Thyroid gland (tissue), 4 donors: ENCODE measurements around the gene ABTB2.

Experiments used
- POLR2A ChIP-seq, 2 donors: fragments of 450-650 bp; IDR thresholded peaks; one replicate each; pipeline ENCODE4 v1.6.1; 2017; ENCODE audit warnings: antibody characterized with exemption in 2 of 2, mild to moderate bottlenecking in 2 of 2, moderate library complexity in 1 of 2
- TF ChIP-seq, protein P1 (sequence below), 6 experiments: fragments of 200-600 bp in 3 of 6; fragments of 450-650 bp in 3 of 6; sonication (generic) in 3 of 6; IDR thresholded peaks; one replicate each; pipeline ENCODE4 v1.5.1; 2016 to 2019; ENCODE audit warnings: antibody characterized with exemption in 6 of 6, mild to moderate bottlenecking in 2 of 6, inconsistent platforms in 1 of 6, moderate library complexity in 1 of 6

DNA sequence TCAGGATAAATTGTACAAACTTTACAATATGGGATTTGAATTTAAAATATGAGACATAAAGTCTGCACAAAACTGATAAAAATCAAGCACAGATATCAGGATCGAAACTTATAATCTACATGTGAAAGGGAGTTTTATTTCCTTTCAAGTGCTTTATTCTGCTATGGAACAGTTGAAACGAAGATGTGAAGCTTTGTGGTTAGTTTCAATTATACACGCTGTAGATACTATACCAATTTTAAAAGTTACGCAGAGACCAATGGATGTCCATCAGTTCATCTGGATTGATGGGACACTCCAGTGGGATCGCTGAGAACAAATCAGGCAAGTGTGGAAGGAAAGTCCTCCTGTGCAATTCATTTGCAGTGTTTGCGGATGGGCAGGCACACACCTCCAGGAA lies 46.5 kb upstream of the ABTB2 start:
- TF ChIP-seq, protein P1, sequence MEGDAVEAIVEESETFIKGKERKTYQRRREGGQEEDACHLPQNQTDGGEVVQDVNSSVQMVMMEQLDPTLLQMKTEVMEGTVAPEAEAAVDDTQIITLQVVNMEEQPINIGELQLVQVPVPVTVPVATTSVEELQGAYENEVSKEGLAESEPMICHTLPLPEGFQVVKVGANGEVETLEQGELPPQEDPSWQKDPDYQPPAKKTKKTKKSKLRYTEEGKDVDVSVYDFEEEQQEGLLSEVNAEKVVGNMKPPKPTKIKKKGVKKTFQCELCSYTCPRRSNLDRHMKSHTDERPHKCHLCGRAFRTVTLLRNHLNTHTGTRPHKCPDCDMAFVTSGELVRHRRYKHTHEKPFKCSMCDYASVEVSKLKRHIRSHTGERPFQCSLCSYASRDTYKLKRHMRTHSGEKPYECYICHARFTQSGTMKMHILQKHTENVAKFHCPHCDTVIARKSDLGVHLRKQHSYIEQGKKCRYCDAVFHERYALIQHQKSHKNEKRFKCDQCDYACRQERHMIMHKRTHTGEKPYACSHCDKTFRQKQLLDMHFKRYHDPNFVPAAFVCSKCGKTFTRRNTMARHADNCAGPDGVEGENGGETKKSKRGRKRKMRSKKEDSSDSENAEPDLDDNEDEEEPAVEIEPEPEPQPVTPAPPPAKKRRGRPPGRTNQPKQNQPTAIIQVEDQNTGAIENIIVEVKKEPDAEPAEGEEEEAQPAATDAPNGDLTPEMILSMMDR (IDR thresholded peaks at IDR 0.05): no peak
- TF ChIP-seq POLR2A (IDR thresholded peaks at IDR 0.05): no peak
